Heart right ventricle (tissue), 16 donors: ENCODE results near the gene RAP1GAP. TPM values are rescaled to one million over a fixed set of nuclear protein-coding genes. Genes with fewer than 3 reads are reported as not detected.
"Not testable (repeated sequence)": the region's sequence is repeated elsewhere in the genome, so short reads cannot be mapped to it uniquely, and the experiment has no call there.

Experiments
- ATAC-seq, 8 donors: fragments of 200-7000 bp; cut with Tn5 transposase; one replicate each; pipeline ENCODE4 v1.9.1; 2020; ENCODE audit warnings: mild to moderate bottlenecking in 8 of 8, moderate library complexity in 8 of 8, moderate number of reproducible peaks in 1 of 8
- DNase-seq, 2 donors: peaks; one replicate each; pipeline ENCODE4 v3.0.0-alpha.2; 2020
- H3K27ac ChIP-seq, 10 donors: fragments of 200-600 bp; sonication (generic) in 2 of 10; one replicate each; pipeline versions ENCODE4 v1.5.0 to v1.8.0; 2020 to 2022; ENCODE audit warnings: mild to moderate bottlenecking in 3 of 10
- H3K27me3 ChIP-seq, 7 donors: fragments of 200-600 bp; one replicate each; pipeline ENCODE4 v1.8.0; 2021 to 2022; ENCODE audit warnings: mild to moderate bottlenecking in 2 of 7
- H3K36me3 ChIP-seq, 9 donors: fragments of 200-600 bp; sonication (generic) in 1 of 9; one replicate each; pipeline versions ENCODE4 v1.5.0 to v1.8.0; 2020 to 2022; ENCODE audit warnings: mild to moderate bottlenecking in 2 of 9
- H3K4me1 ChIP-seq, 9 donors: fragments of 200-600 bp; sonication (generic) in 1 of 9; one replicate each; pipeline versions ENCODE4 v1.5.0 to v1.8.0; 2020 to 2022; ENCODE audit warnings: mild to moderate bottlenecking in 4 of 9
- H3K4me3 ChIP-seq, 10 donors: fragments of 200-600 bp; sonication (generic) in 2 of 10; one replicate each; pipeline versions ENCODE4 v1.5.0 to v1.8.0; 2020 to 2022; ENCODE audit warnings: mild to moderate bottlenecking in 7 of 10, moderate library complexity in 2 of 10
- H3K9me3 ChIP-seq, 11 donors: fragments of 200-600 bp in 10 of 11; sonication (generic) in 2 of 11; one replicate each; pipeline versions ENCODE4 v1.5.0 to v1.8.0; 2013 to 2022; ENCODE audit warnings: mild to moderate bottlenecking in 2 of 11, control low read depth in 1 of 11, moderate library complexity in 1 of 11
- WGBS, 2 donors: extraction: QIAGEN DNeasy Blood & Tissue Kit; methylation state at CpG; one replicate each; pipeline ENCODE4 v1.1.7; 2013; ENCODE audit warnings: inconsistent platforms in 1 of 2; 5-methylcytosine and 5-hydroxymethylcytosine counted together
- intact Hi-C, 10 donors: fragments of 100-400 bp; cut with DNase I; formaldehyde crosslinking; loops; one replicate each; pipeline versions ENCODE4 v1.11.1 to v1.14.2; 2022
- polyA plus RNA-seq, 2 donors: library from polyadenylated mRNA; stranded (reverse); fragments of 200-250 nt; gene quantifications; one replicate each; pipeline ENCODE4 v1.2.3, GENCODE V29; 2013
- total RNA-seq, 10 donors: library from RNA; stranded (reverse); fragmentation: NEBNext Ultra II Directional in 3 of 10; extraction: Animal tissue kit (Norgen Biotek cat#: 25700) in 3 of 10; gene quantifications; one replicate each; pipeline versions ENCODE4 v1.2.1 to v1.2.4, GENCODE V29; 2021 to 2023
- TF ChIP-seq, protein P1 (sequence below), 9 donors: fragments of 200-600 bp; sonication (generic) in 2 of 9; IDR thresholded peaks; one replicate each; pipeline versions ENCODE4 v1.5.0 to v1.8.0; 2021 to 2022; ENCODE audit warnings: antibody characterized with exemption in 9 of 9, mild to moderate bottlenecking in 5 of 9, moderate library complexity in 1 of 9
- donor health status: Arrhythmogenic right ventricular cardiomyopathy.
- donor health status: ischemic (EF 13 %, LVEDD 7.1; RV severe dilation, severe dysfunction).
- donor health status: healthy with polysubstance abuse.
- donor health status: DM: no; HTN: yes; CAD: no.
- donor health status: DM: no; HTN: no; CAD: no.
- donor health status: ischemic (EF 25% LVEDD 6.9; RV normal size, moderate dysfunction).
- donor health status: ischemic (EF 25% LVEDD 5.7; RV mildly dilated, moderate dysfunction).
- donor health status: healthy.
- donor health status: DM: yes; HTN: yes; CAD: no.
- donor health status: Ischemic cardiomyopathy.
- donor health status: ischemic (EF 35%, LVEDD 5.7; RV mildly dilated, moderate dysfunction).
- donor health status: nonischemic (EF 11% LVEDD 7.7; RV severe dilation, severe dysfunction).
- donor health status: DM: yes; HTN: yes; CAD: no.
- donor health status: PGD.
- donor health status: ischemic (EF 29% LVEDD 5.4; RV normal size, mild dysfunction).
- donor health status: nonischemic (EF 23%, LVEDD 6.1; RV moderate dilation, normal function).

RAP1GAP gene
- total and polyA plus RNA-seq, 12 donors = 0.42 to 5.9 (median 4.0) TPM

DNA sequence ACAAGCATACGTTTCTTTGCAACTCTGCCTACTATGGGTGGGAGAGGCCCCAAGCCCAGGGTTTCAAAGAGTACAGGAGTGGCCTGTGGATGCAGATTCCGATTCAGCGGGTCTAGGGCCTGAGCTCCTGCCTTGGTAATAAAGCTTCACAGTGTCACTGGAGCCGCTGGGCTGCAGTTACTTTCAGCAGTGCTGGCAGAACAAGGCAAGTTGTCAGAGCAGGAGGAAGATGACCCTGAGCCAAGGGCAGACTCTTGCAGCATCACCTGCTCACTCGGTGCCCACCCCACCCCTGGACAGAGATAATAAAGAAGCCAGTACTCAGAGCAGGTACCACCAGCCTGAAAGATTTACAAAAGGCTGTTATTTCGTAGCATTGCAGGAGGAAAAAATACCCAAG is 8.0 kb upstream of the RAP1GAP start:
- Histone ChIP-seq H3K4me3 (no peak overlapping the region), H3K27me3 (no peaks in the 10 kb centered on the region), H3K27ac (no peak overlapping the region), H3K36me3 (peaks cover 0 to 58% (median 11%) of the 10 kb centered on the region in 9 donors), H3K9me3 (no peaks in the 10 kb centered on the region), H3K4me1 (peaks cover 11 to 19% (median 18%) of the 10 kb centered on the region in 9 donors)
- WGBS, 2 donors = 85 to 89% methylated on average over 6 of the region's 6 CpGs
- TF ChIP-seq, protein P1, sequence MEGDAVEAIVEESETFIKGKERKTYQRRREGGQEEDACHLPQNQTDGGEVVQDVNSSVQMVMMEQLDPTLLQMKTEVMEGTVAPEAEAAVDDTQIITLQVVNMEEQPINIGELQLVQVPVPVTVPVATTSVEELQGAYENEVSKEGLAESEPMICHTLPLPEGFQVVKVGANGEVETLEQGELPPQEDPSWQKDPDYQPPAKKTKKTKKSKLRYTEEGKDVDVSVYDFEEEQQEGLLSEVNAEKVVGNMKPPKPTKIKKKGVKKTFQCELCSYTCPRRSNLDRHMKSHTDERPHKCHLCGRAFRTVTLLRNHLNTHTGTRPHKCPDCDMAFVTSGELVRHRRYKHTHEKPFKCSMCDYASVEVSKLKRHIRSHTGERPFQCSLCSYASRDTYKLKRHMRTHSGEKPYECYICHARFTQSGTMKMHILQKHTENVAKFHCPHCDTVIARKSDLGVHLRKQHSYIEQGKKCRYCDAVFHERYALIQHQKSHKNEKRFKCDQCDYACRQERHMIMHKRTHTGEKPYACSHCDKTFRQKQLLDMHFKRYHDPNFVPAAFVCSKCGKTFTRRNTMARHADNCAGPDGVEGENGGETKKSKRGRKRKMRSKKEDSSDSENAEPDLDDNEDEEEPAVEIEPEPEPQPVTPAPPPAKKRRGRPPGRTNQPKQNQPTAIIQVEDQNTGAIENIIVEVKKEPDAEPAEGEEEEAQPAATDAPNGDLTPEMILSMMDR (IDR thresholded peaks at IDR 0.05) = no peak
- no peak for ATAC-seq
- DNase-seq = no peak
- intact Hi-C loops = no loop called here

DNA sequence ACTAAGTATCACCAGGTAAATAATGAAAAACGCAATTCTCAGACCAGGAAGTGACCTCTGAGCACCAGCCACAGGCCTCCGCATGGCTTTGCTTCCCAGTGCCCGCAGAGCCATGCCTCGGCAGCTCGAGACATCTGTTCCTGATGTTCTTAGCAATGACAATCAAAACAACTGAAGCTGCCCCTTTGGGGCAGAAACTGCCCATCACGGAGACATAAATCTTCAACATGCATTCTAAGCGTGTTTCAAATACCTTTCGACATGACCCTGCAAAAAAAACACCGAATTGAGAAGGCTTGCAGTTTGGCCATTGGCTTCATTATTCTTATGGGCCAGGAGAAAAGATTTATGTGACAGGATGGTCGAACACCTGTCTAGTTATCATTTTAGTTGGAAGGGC is 5.8 kb upstream of the RAP1GAP start:
- Histone ChIP-seq H3K4me1 (peaks cover 11 to 36% (median 29%) of the 10 kb centered on the region in 9 donors), H3K4me3 (no peak overlapping the region), H3K9me3 (no peaks in the 10 kb centered on the region), H3K27ac (no peak overlapping the region), H3K27me3 (peaks cover 0 to 18% (median 0%) of the 10 kb centered on the region in 7 donors), H3K36me3 (peaks cover 0 to 36% (median 7%) of the 10 kb centered on the region in 9 donors)
- ATAC-seq = no peak
- TF ChIP-seq, protein P1 (IDR thresholded peaks at IDR 0.05) = no peak
- 88 to 92% methylated on average over 10 of the region's 10 CpGs for WGBS, 2 donors
- no peak for DNase-seq
- intact Hi-C loops = no loop called here

DNA sequence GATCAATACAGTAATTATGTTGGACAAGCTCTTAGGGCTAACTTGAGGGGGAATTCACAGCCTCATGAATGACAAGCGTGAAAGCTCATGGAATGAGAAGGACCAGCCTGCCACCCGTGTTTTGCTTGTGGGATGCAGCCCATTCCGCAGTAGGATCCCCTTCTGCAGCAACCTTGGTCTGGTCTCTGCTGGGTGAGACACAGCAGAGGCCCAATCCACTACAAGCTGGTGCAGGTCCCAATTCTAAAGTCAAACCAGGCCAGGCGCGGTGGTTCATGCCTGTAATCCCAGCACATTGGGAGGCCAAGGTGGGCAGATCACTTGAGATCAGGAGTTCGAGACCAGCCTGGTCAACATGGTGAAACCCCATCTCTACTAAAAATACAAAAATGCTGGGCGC is 4.7 kb upstream of the RAP1GAP start:
- ATAC-seq, H3K4me3 ChIP-seq, intact Hi-C loops, H3K9me3 ChIP-seq, DNase-seq: not testable (repeated sequence)
- Histone ChIP-seq H3K27ac (peak overlapping the region in 7 of 10 donors; percentile 7 to 53 (median 25)), H3K36me3 (peaks cover 0 to 25% (median 6%) of the 10 kb centered on the region in 9 donors), H3K27me3 (peaks cover under 1 to 29% (median 11%) of the 10 kb centered on the region in 7 donors), H3K4me1 (peaks cover 15 to 46% (median 40%) of the 10 kb centered on the region in 9 donors)
- 85 to 91% methylated on average over 7 of the region's 7 CpGs for WGBS, 2 donors

DNA sequence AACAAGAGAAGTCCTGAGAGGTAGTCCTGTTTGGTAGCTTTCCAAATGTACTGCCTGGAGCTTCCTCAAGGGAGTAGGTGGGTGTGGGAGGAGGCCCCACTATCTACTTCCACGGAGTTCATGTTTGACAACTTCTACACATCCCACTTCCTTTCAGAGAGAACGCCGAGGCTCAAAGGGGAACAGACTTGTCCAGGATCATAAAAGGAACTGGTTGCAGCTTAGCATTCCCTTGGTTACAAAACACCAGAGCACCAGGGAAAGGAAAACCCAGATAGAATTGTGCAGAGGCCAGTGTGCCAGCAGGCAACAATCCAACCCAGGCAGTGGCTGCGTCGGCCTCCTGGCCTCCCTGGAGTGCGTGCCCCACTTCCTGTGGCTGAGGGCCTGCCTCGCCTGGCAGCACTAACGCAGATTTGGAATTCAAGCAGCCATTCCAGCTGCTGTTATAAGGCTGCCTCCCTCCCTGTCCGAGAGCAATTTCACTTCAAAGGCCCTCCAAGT is 4.2 kb upstream of the RAP1GAP start:
- Histone ChIP-seq H3K9me3 (no peaks in the 10 kb centered on the region), H3K4me3 (no peak overlapping the region), H3K4me1 (peaks cover 18 to 51% (median 45%) of the 10 kb centered on the region in 9 donors), H3K36me3 (peaks cover 0 to 20% (median under 1%) of the 10 kb centered on the region in 9 donors), H3K27me3 (peaks cover 6 to 34% (median 16%) of the 10 kb centered on the region in 7 donors), H3K27ac (peak overlapping the region in 8 of 10 donors; percentile 7 to 53 (median 34))
- peak; percentile 66 to 82 for DNase-seq
- intact Hi-C loops = no loop called here
- 2 to 45% methylated on average over 9 of the region's 9 CpGs for WGBS, 2 donors
- ATAC-seq = peak; percentile 42 to 84 (median 77)
- TF ChIP-seq, protein P1 (IDR thresholded peaks at IDR 0.05) = no peak
